ENCODE data around the gene CFL1. TPM values are rescaled to one million over a fixed set of nuclear protein-coding genes. Genes with fewer than 3 reads are reported as not detected.
"Not testable (repeated sequence)": the region's sequence is repeated elsewhere in the genome, so short reads cannot be mapped to it uniquely, and the experiment has no call there.

The CFL1 gene
- total and polyA plus RNA-seq, 2 donors from 2014 or later = 705 to 846 TPM

DNA sequence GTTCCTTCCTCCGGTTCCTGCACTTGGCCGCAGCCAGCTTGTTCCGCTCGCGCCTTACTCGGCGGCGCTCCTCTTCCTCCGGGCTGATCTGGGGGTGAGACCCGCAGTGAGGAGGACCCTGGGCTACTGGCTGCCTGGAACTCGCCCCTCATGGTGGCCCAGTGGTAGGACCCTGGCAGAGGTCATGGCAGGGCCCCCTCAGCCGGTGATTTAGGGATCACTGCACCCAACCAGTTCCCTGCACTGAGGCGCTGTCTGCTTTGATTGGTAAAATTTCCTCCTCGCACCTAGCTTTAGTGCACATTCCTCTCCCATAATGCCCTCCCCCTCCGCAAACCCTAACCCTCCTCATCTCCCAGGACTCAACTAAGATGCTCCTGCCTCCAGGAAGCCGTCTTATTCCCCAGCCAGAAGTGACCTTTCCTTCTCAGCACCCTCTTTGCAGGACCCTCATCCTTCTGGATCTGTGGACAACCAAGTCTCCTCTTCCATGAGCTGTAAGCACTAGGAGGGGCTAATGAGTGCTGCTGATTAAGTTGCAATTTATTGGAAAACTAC lies 36.1 kb upstream of the CFL1 start:
- Histone ChIP-seq H3K36me3 (ENCODE audit: control insufficient read depth in 2 of 3, insufficient read depth in 3 of 3, low read length in 3 of 3) (no peaks in the 10 kb centered on the region), H3K4me3 (ENCODE audit: low read length in 3 of 3) (no peak overlapping the region), H3K27ac (ENCODE audit: low read depth in 2 of 2, low read length in 2 of 2) (peak overlapping the region in 1 of 2 donors; percentile 82), H3K4me1 (ENCODE audit: control insufficient read depth in 2 of 3, insufficient read depth in 2 of 3, low read depth in 1 of 3, low read length in 3 of 3) (peaks cover 0 to 23% (median 0%) of the 10 kb centered on the region in 3 donors), H3K9me3 (ENCODE audit: control insufficient read depth in 2 of 3, insufficient read depth in 1 of 3, low read length in 3 of 3) (no peaks in the 10 kb centered on the region), H3K9ac (ENCODE audit: low read length in 3 of 3) (no peak overlapping the region), H3K27me3 (ENCODE audit: control insufficient read depth, insufficient read depth, low read length) (peaks cover 8% of the 10 kb centered on the region)
- FAIRE-seq (no peak), DNase-seq (peak in 1 of 5 donors; percentile 86)
- TF ChIP-seq, protein P1, sequence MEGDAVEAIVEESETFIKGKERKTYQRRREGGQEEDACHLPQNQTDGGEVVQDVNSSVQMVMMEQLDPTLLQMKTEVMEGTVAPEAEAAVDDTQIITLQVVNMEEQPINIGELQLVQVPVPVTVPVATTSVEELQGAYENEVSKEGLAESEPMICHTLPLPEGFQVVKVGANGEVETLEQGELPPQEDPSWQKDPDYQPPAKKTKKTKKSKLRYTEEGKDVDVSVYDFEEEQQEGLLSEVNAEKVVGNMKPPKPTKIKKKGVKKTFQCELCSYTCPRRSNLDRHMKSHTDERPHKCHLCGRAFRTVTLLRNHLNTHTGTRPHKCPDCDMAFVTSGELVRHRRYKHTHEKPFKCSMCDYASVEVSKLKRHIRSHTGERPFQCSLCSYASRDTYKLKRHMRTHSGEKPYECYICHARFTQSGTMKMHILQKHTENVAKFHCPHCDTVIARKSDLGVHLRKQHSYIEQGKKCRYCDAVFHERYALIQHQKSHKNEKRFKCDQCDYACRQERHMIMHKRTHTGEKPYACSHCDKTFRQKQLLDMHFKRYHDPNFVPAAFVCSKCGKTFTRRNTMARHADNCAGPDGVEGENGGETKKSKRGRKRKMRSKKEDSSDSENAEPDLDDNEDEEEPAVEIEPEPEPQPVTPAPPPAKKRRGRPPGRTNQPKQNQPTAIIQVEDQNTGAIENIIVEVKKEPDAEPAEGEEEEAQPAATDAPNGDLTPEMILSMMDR (IDR thresholded peaks at IDR 0.05; ENCODE audit: borderline replicate concordance, extremely low read depth, insufficient read depth) = no peak
- intact Hi-C loops (cut with DNase I) = no loop called here

DNA sequence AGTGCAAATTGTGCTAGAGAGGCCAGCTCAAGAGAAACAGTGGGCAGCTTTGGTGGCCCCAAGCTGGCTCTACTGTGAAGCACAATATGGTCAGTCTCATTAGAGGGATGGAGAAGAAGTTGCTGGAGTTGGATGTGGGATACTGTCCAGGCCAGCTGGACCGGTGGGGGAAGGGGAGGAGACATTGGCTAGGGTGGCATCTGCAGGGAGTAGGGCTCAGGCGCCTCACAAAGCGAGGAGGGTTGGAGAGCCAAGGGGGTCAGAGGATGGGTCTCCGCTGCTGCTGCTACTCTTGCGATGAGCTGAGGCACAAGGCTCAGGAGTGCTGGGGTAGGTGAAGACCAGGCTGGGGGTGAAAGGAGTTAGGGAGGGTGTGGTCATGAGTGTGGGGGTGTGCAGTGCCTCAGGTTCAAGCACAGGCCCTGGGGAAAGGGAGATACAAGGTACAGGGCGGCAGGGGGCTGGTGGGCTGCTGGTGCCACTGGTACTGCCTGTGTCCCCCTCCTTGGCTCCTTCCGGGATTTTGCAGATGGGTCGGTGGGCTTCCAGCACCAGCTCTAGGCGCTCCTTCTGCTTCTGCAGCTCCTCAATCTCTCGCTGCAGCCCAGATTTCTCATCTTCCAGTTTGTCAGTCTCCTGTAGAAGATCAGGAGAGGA lies 34.8 kb upstream of the CFL1 start:
- DNase-seq = peak in 1 of 5 donors; percentile 50
- peak overlapping the region in 1 of 3 donors; percentile 71 for H3K4me3 ChIP-seq (ENCODE audit: low read length in 3 of 3)
- intact Hi-C loops (cut with DNase I) = no loop called here
- H3K9me3 ChIP-seq (ENCODE audit: control insufficient read depth in 2 of 3, insufficient read depth in 1 of 3, low read length in 3 of 3) = no peaks in the 10 kb centered on the region
- H3K9ac ChIP-seq (ENCODE audit: low read length in 3 of 3) = no peak overlapping the region
- peaks cover 0 to 30% (median 0%) of the 10 kb centered on the region in 3 donors for H3K4me1 ChIP-seq (ENCODE audit: control insufficient read depth in 2 of 3, insufficient read depth in 2 of 3, low read depth in 1 of 3, low read length in 3 of 3)
- H3K36me3 ChIP-seq (ENCODE audit: control insufficient read depth in 2 of 3, insufficient read depth in 3 of 3, low read length in 3 of 3) = no peaks in the 10 kb centered on the region
- no peaks in the 10 kb centered on the region for H3K27me3 ChIP-seq (ENCODE audit: control insufficient read depth, insufficient read depth, low read length)
- TF ChIP-seq, protein P1 (IDR thresholded peaks at IDR 0.05; ENCODE audit: borderline replicate concordance, extremely low read depth, insufficient read depth) = no peak
- FAIRE-seq = no peak
- H3K27ac ChIP-seq (ENCODE audit: low read depth in 2 of 2, low read length in 2 of 2) = peak overlapping the region in 1 of 2 donors; percentile 17

DNA sequence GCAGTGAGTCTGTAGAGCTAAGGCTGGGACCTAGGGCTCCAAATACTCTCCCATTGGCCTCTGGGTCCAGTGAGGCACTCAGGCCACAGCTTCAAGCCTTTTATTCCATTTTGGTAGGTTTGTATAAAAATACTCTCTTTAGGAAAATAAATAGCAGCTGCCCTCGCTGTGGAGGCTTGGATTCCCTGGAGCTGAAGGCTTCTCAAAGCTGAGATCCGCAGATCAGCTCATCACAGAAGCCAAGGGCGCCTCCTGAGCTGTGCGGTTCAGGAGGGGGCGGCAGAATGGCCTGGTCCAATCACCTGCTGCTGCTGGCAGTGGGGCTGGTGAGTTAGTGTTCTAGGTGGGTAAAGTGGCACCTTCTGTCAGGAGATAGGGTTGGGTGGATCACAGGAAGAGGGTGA lies 34.2 kb upstream of the CFL1 start:
- H3K27me3 ChIP-seq (ENCODE audit: control insufficient read depth, insufficient read depth, low read length); H3K36me3 ChIP-seq (ENCODE audit: control insufficient read depth in 2 of 3, insufficient read depth in 3 of 3, low read length in 3 of 3); H3K9me3 ChIP-seq (ENCODE audit: control insufficient read depth in 2 of 3, insufficient read depth in 1 of 3, low read length in 3 of 3); intact Hi-C loops (cut with DNase I); FAIRE-seq: not testable (repeated sequence)
- Histone ChIP-seq H3K9ac (ENCODE audit: low read length in 3 of 3) (peak overlapping the region in 1 of 3 donors; percentile 55), H3K4me3 (ENCODE audit: low read length in 3 of 3) (peak overlapping the region; percentile 16 to 71 (median 47)), H3K27ac (ENCODE audit: low read depth in 2 of 2, low read length in 2 of 2) (peak overlapping the region; percentile 32 to 76), H3K4me1 (ENCODE audit: control insufficient read depth in 2 of 3, insufficient read depth in 2 of 3, low read depth in 1 of 3, low read length in 3 of 3) (peaks cover 0 to 35% (median 4%) of the 10 kb centered on the region in 3 donors)
- peak in 1 of 5 donors; percentile 44 for DNase-seq

Measured in kidney (tissue), 14 donors.